ENCODE data around the gene SLA2.
"Not testable (repeated sequence)": the region's sequence is repeated elsewhere in the genome, so short reads cannot be mapped to it uniquely, and the experiment has no call there.

The SLA2 gene, protein sequence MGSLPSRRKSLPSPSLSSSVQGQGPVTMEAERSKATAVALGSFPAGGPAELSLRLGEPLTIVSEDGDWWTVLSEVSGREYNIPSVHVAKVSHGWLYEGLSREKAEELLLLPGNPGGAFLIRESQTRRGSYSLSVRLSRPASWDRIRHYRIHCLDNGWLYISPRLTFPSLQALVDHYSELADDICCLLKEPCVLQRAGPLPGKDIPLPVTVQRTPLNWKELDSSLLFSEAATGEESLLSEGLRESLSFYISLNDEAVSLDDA

DNA sequence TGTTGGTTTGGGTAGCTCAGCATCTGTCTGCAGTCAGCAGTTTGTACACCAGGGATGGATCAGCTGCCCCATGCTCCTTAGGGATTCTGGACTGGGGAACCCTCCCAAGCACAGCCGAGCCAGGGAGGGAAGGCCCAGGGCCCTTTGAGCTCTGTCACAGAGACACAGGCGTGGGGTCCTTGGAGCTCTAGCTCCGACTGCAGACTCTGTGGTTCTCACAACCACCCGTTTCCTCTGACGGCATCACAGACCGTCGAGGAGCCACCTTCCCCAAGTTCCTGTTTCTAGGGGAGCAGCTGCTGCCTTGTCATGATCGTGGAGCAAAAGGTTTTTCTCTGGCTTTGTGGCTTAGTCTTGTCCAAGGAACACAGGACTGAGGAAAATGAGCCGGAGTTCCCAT, at the start of gene SLA2:
Gene SLA2, minus strand, starts transcription at position 199 of the 400 bp plus-strand sequence. CDS start 4,861 bp downstream, outside the sequence.
- DNase-seq, result no peak

DNA sequence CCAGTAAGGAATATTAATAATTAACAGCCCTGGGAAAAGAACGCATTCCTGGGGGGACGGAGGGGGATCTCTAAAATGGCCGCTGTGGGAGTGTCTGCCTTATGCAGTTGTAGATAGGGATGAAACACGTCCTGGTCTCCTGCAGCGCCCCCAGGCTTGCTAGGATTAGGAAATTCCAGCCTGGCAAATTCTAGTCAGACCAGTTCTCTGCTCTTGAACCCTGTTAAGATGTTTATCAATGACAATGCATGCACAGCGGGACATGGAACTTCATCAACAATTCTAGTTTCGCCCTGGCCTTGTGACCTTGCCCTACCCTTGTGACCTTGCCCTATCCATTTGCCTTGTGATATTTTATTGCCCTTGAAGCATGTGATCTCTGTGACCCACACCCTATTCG, 49.5 kb upstream of the SLA2 start:
- DNase-seq, result not testable (repeated sequence)

DNA sequence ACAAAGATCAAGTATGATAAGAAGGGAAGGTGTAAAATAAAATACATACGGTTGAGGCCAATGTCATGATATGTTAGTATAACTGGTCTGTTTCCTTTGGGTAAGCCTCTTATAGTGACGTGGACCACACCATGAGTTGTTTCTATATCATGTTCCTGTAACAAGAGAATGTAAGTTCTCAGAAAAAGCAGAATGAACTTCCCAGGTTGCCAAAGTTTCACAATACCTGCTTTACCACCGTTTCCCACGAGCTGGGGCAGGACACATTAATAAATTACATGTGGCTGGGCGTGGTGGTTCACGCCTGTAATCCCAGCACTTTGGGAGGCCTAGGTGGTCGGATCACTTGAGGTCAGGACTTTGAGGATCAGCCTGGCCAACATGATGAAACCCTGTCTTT, 42.6 kb upstream of the SLA2 start:
- DNase-seq, result no peak

DNA sequence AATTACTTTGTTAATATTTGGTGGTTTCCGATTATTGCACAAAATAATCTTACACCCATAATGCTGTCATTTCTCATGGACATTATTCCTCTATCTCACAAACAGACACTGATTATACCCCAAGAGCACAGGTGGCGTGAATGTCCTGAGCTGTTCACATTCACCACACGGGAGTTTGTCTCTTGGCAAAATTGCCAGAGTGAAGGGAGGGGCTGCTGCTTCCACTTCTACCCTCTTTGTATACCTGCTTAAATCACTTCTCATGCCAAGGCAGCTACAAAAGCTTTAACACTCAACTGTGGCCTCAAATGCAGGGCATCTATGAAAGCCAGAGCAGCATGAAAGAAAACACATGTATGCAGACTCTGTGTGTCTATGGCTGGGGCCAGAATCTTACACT, 41.9 kb upstream of the SLA2 start:
- DNase-seq, result no peak

DNA sequence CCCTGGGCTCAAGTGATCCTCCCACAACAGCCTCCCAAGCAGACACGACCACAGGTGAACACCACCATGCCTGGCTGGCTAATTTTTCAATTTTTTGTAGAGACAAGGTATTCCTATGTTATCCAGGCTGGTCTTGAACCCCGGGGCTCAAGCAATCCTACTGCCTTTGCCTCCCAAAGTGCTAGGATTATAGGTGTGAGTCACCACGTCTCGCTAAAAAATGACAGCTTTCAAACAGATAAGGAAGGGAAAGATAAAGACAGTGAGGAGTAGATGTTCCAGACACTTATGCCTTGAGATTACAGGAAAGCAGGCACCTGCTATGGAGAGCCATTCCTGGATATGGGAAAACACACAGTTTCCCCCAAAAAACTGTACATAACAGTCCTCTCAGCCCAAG, 40.9 kb upstream of the SLA2 start:
- DNase-seq, result no peak

DNA sequence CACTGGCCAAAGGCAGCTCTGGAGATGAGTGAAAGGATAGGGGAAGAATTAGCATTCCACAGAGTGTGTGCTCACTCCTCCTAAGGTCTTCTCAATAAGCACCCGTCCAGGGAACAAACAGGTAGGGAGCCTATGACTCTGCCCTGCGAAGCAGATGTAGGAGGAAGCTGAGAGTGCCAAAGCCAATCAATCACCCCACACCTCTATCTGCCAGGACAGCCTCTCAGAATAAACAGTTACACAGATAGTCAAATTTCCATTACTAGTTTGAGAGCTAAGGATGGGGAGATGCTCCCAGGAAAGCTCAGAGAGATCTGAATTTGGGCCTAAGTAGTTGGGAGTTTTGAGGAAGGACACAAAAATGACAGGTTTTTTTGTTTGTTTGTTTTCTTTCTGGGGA, 40.5 kb upstream of the SLA2 start:
- no peak for DNase-seq

DNA sequence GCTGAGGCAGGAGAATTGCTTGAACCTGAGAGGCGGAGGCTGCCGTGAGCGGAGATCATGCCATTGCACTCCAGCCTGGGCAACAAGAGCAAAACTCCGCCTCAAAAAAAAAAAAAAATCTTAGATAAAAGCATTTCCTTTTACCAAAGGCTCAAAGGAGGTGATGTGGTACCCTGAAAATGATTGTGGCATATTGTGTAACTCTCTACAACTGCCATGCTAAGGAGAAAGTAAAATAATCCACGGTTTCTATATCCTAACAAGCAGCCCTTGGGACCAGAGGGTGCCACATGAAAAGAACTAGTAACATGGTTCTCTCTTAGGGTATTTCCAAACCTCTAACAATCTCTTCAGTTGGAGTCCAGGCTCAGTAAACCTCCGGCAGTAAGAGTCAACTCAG, 38.8 kb upstream of the SLA2 start:
- no peak for DNase-seq

DNA sequence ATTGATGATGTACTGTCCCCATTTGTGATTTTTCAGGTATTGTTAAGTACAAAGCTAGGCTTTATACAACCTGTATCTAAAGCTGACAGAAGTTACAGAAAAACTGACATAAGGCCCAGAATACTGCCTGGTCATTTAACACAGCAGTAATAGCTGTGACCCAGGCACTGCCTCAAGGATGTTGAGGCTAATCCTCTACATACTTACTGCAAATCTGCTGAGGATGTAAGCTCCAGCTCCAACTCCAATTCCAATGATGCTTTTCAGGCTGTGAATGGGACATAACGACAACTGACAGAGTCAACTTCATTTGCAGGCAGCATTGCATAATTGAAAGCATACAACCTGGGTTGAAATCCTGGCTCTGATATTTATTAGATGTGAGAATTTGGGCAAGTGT, 36.3 kb upstream of the SLA2 start:
- no peak for DNase-seq

DNA sequence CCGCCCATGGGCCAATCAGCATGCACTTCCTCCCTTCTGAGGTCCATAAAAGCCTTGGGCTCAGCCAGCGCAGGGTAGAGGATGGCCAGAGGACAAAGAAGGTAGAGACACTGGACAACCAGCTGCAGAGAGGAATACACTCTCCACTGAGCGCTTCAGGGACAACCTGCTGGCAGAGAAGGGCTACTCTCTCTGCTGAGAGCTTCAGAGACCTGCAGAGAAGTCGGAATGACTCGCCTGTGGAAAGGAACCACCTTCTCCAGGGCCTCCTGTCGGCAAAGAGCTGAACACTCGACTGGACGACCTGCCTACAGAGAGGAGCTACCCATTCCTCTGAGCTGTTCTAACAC, 31.4 kb upstream of the SLA2 start:
- DNase-seq, result no peak

DNA sequence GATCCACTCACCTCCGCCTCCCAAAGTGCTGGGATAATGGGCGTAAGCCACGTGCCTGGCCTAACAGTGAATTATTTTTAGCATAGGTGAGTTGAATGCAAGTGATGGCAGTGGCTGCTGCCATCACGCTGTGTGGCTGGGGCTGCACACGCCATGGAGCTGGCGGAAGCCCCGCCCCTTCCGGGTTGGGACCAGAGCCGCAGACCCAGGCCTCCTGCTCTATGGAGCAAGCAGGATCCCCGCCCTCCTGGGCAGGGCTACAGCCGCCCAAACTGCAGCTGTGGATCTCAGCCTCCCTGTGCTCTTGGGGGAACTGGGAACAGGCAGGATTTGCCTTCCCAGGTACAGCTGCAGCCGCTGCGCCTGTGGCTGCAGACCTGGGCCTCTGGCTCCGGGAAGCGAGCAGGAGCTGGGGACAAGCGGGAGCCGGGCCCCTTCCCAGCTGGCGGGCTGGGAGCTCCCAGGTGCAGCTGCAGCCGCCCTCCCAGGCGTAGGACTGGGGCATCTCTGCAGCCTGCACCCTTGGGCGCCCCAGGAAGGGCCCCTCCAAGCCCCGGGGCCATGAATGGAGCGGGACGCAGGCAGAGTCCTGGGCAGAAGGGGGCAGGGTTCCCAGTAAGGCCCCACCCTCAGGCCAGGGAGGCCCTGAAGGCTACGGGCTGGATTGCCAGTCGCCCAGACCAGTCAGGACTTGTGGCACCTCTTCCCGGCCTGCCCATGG, 30.9 kb upstream of the SLA2 start:
- DNase-seq, result no peak

DNA sequence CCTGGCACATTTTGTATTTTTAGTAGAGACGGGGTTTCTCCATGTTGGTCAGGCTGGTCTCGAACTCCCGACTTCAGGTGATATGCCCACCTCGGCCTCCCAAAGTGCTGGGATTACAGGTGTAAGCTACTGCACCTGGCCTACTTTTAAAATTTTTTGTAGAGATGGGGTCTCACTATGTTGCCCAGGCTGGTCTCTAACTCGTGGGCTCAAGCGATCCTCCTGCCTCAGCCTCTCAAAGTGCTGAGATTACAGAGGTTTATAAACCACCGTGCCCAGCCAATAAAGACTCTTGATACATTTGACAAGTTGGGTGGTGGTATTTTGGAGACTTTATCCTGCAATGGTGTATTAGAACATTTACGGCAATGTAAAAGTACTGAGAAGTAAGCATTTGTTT, 29.5 kb upstream of the SLA2 start:
- DNase-seq, result not testable (repeated sequence)

DNA sequence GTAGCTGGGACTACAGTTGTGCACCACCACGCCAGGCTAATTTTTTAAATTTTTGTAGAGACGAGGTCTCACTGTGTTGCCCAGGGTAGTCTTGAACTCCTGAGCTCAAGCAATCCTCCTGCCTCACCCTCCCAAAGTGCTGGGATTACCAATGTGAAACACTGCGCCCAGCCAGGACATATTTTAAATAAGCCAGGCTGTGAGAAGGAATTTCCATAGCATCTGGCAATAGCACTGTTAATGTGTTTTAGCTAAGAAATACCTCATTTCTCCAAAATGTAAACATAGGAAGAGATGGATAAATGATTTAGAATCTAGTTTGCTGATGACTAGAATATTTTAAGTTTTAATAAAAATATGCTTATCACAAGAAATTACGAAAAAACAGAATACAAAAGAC, 27.0 kb upstream of the SLA2 start:
- DNase-seq, result no peak

DNA sequence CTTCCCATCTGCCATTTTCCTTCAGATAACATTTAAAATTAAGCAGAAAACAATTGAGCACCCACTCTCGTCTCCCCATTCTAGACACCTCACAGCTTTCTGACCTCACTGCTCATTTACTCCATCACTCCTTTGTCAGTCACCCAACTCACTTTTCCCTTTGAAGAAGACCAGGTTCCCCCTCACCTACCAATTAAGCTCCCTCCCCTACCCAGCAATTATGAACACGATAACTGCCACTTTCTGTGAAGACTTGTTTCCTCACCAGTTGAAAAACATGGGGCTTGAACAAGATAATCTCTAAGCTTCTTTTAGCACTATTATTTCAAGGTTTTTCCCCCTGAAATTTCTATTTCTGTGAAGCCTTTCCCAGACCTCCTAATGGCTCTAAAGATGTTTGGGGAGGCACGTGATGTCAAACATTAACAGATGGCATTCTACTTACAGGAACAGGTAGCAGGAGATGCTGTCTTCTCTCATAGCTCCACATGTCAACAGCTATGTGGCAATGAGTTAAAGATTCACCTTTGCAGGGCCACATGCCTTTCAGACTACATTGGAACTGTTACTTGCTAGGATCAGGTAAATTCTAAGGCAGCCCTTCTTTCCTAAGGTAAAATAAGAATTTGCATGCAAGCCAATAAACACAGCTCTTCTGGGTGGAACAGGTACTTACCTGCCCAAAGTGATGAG, 24.8 kb upstream of the SLA2 start:
- DNase-seq, result no peak

DNA sequence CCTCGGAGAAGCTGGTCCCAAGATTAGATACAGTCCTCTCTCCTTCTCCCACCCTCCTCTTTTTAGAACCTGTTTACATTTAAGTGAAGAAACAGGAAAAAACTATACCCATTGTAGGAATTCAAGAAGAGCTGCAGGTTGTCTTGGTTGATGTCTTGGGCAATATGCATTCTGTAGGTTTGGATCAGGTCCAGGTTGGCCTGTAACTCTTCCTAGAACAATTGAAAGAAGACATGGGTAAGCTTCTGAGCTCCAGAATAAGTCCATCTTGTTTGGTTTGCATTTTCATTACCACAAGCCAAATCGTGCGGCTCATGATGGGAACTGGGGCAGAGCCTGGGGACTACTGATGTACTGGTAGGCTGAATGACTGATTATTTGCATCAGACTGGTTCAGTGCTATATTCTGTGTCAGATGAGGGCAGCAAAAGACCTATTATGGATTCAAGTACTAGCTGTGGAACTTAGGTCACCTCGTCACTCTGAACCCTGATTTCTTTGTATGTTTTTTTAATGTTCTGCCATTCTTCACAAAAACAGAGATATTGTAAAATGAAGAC, 20.3 kb upstream of the SLA2 start:
- DNase-seq, result no peak

DNA sequence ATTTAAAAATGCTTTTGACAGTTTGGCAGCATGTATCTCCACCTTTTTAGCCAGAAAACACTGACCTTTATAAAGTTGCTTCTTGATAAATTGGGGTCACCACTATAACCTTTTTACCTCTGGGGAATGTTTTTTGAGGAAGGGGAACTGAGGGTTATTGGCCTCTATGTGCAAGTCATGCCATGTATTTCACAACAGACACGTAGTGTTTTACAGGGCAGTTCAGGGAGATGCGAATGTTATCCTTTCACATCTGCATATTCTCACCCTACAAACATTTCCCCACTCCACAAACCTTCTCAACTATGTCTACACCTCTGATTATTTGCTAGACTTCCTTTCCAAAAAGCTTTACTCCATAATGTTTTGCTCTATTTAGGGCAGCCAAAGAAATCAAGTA, 17.0 kb upstream of the SLA2 start:
- no peak for DNase-seq

DNA sequence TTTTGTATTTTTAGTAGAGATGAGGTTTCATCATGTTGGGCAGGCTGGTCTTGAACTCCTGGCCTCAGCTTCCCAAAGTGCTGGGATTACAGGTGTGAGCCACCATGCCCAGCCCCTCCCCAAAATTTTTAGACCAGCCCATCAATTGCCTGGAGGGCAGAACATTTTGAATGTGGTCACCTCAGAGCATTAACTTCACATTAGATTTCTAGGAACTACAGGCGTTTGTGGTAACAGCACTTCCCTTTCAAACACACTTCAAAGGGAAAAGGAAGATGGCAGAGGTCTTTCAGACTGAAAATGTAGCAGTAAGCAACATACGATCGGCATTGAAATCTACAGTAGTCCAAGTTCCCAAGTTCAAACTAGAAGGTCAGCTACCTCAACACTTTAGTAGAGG, 12.3 kb upstream of the SLA2 start:
- DNase-seq, result no peak

DNA sequence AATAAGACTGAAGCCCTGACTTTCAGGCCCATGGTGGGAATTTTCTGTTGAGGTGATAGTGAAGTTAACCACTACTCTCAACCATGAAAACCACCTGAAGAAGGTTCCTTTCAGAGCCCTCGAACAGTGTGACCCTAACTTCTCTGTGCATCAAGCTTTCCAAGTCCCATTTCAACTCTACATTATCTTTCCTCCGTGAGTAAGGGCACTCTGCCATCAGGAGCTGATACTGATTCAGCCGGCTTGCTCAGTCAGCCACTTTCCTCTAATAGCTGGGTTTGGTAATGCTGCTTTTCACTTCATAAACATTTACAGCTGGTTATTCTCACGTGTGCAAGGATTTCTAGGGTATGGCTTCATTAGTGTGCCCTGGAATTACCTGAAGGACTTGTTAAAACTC, 10.7 kb upstream of the SLA2 start:
- DNase-seq, result no peak

DNA sequence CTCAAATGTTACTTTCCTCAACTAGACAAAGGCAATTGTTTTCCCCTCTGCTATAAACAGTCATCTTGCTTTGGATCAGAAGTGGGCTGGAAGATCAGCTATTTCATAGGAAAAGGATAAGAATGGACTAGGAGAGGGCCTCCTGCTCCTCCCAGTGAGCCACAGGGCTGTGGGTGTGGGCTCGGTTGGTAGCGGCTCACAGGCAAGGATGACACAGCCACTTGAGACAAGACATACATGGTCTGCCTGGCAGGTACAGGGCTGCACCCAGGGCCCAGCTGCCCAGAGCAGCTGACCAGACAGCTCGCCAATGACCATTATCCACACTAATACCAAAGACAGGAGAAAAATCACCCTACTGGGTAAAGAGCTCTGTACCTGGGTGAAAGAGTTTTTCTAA, 9.0 kb upstream of the SLA2 start:
- no peak for DNase-seq

DNA sequence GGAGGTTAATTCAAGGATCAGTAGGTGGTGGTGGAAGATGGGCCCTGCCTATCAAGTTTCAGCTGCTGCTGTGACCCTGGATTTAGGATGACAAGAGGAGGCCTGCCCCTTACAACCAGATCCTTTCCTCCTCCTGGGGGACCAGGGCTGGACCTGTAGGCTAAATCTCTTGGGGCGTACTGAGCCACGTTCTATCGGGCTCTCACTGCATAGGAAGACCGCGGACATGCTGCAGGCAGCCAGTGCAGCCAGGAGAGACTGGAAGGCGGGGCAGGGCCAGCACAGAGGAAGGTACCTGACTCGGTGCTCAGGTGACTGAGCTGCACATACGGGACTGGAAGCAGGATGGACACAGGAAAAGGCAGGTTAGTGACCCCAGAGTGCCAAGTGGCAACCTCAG, 8.5 kb upstream of the SLA2 start:
- DNase-seq, result no peak

DNA sequence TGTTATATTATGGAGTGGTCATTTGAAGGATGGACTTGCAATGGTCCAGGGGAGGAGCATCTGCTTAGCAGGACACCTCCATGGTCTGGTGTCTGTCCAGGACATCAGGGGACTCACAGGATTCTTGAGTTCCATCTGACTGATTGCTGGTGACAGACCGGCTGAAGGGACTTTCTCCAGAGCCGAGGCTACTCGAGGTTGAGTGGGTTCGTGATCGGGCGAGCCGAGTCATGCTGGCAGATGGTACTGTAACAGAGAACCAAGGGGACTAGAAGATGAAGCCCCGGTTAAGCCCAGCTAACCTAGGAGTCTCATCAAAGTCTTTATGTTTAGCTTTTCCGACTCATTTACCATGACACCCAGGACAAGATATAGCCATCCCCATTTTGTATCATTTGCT, 7.5 kb upstream of the SLA2 start:
- no peak for DNase-seq

DNA sequence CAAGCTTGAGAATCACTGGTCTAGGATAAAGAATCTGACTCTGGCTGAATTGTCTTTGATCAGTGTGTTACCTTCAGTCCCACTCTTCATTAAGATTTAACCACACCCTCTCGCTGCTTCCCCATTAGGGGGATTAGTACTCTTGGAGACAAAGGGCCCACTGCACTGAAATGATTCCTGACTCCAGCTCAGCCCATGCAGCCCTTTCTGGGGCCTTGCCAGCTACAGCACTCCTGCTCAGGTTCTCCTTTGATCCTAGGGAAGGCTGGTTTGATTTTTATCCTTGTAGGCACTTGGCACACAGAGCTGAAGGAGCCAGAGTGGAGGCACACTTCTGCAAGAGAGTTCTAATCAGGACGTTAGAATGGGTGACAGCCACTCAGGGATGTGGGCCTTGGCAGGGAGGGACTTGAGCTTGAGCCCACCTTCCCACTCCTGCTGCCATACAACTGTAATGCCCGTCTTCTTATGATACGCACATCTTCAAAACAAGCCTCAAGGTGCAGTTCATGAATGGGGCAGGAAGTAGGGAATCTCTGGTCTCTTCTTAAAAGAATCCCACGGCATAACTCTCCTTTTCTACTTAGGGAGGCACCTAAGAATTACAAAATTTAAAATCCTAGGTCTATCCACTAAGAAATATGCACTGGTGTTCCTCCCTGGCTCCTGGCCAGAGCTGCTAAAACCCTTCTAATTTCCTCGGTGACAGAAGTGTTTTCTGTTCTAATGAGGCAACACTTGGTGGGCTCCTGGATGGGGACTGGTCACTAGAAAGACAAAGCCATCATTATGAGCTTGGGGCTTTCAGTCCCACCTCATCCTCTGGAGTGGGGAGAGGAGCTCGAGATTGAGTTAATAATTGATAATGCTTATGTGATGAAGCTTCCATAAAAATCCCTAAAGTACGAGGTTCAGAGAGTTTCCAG, 1.5 kb upstream of the SLA2 start:
- DNase-seq, result no peak

DNA sequence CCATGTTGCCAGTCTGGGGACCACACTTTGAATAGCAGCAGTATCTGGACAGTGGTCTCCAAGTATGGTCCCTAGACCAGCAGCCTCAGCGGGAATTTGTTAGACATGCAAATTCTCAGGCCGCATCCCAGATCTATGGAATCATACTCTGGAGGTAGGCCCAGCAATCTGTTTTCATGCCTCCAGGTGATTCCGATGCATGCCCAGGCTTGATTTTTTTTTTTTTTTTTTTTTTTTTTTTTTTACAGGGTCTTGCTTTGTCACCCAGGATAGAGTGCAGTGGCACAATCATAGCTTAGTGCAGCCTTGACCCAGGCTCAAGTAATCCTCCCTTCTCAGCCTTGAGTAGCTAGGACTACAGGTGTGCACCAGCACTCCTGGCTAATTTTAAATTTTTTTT, 682 bp upstream of the SLA2 start:
- DNase-seq, result no peak

DNA sequence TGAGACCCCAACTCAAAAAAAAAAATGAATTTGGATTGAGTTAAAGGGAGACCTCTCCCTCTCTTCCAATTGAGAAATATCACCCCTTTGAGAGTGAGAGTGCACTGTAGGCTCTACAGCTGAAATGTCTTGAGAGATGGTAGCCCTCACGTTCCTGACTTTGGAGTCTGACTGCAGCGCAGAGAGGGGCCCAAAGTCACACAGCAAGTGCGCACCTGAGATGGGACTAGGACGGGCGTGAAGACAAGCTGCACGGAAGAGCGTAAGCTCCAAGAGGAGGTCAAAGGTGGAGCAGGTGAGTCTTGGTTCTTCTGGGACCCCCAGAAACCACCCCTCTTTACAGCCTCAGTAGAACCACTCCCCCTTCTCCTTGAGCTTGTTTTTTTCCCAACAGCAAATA, 643 bp downstream of the SLA2 start:
- no peak for DNase-seq
